Measurements from ENCODE around the gene LIMCH1.

The LIMCH1 gene

DNA sequence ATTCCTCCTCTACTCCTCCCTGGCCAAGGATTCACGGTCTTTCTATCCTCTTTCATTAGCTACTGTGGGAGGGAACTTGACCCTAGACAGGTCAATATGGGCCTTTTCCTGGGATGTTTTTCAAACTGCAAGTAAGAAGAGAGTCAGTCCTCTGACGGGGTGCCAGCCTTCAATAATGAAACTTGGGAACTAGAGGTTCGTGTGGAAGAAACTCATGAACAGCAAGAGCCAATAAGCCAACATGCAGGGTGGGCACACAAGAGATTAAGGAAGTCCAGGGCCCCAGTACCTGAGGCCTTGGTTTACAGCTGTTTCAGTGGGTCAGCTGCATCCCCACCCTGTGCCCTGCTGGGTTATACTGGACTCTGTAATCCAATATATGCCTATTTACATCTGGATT is 49.3 kb downstream of the LIMCH1 start:
- no peak overlapping the region for H3K9ac ChIP-seq (ENCODE audit: low read depth, low read length, poor library complexity)

DNA sequence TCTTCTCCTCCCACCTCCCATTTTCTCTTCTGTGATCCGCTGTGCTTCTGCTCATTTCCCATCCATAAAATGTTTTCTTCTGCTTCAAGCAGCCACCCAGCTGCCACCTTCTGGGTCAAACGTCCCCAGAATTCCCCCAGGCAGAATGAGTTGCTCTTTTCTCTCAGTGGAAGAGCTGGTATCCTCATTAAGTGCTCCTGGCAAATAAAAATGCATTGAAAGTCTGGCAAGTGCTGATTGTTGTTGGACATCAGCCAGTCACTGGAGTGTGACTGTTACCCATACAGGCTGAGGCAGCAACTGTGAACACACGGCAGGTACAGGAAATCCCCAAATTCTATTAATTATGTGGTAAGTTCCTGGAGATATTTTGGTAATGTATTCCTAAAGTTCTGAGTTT is 52.6 kb downstream of the LIMCH1 start:
- H3K9ac ChIP-seq (ENCODE audit: low read depth, low read length, poor library complexity): no peak overlapping the region
- WGBS, 2 donors (ENCODE audit: extremely low coverage in 2 of 2, insufficient read length in 2 of 2, insufficient replicate concordance in 1 of 2): no CpG with 5 or more reads among the region's 3 CpGs

More for the DNA sequence above, 49.3 kb downstream of the LIMCH1 start:
- Histone ChIP-seq H3K9me3 (replicated peaks in 1 of 2; ENCODE audit: control insufficient read depth in 2 of 2, insufficient read depth in 1 of 2, low read depth in 1 of 2, low read length in 2 of 2) (peaks cover 0 to 10% of the 10 kb centered on the region in 2 donors), H2BK120ac (ENCODE audit: low read depth, low read length) (no peak overlapping the region), H3K23ac (ENCODE audit: low read depth, low read length, poor library complexity) (no peak overlapping the region), H3K79me1 (ENCODE audit: low read depth, low read length) (no peaks in the 10 kb centered on the region), H2BK12ac (ENCODE audit: low read length) (no peak overlapping the region), H2AK5ac (ENCODE audit: low read depth, low read length) (no peak overlapping the region), H3K14ac (ENCODE audit: low read length) (peak overlapping the region; percentile 26), H2BK15ac (ENCODE audit: low read length) (no peak overlapping the region), H3K4me1 (ENCODE audit: control insufficient read depth in 2 of 2, insufficient read depth in 1 of 2, low read depth in 1 of 2, low read length in 2 of 2) (peaks cover 3 to 5% of the 10 kb centered on the region in 2 donors), H4K91ac (ENCODE audit: low read depth, low read length, poor library complexity) (no peak overlapping the region), H2BK5ac (ENCODE audit: low read length) (no peak overlapping the region), H3K4me2 (ENCODE audit: insufficient read depth, low read length, poor library complexity, severe bottlenecking) (no peak overlapping the region), H3K27ac (replicated peaks; ENCODE audit: low read length) (no peak overlapping the region), H2AFZ (ENCODE audit: low read length) (no peak overlapping the region), H3K4ac (ENCODE audit: low read length) (no peak overlapping the region), H3K27me3 (ENCODE audit: control insufficient read depth in 3 of 3, insufficient read depth in 3 of 3, low read depth in 1 of 3, low read length in 3 of 3) (no peaks in the 10 kb centered on the region), H4K8ac (ENCODE audit: low read depth, low read length) (no peak overlapping the region), H3K36me3 (replicated peaks in 1 of 2; ENCODE audit: control insufficient read depth in 2 of 2, insufficient read depth in 2 of 2, low read length in 2 of 2) (no peaks in the 10 kb centered on the region), H3K18ac (ENCODE audit: low read length) (no peak overlapping the region), H3K4me3 (ENCODE audit: low read length in 2 of 2) (no peak overlapping the region)
- DNase-seq (ENCODE audit: low spot score): no peak
- WGBS, 2 donors (ENCODE audit: extremely low coverage in 2 of 2, insufficient read length in 2 of 2, insufficient replicate concordance in 1 of 2): no CpG with 5 or more reads among the region's 3 CpGs

DNA sequence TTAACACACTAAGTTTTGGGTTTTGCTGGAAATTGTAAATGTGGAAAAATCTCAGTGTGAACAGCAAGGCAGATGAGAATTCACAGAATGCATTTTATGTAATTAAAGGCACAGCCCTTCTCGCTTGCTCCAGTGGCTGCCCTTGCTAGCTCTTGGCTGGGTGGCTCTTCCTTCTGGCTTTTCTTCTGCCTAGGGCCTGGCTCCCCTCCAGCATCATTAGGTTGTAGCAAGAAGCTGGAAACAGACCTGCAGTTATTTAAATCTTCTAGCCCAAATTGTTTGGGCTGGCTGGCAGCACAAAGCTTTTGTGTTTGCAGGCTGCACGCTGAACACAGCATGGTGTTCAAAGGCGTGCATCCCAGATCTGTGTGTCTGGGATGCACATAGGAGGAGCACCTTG is 56.5 kb downstream of the LIMCH1 start:
- no peaks in the 10 kb centered on the region for H3K27me3 ChIP-seq (ENCODE audit: control insufficient read depth in 3 of 3, insufficient read depth in 3 of 3, low read depth in 1 of 3, low read length in 3 of 3)
- H2BK12ac ChIP-seq (ENCODE audit: low read length): no peak overlapping the region
- no peak for DNase-seq (ENCODE audit: low spot score)
- H3K18ac ChIP-seq (ENCODE audit: low read length): no peak overlapping the region
- WGBS, 2 donors (ENCODE audit: extremely low coverage in 2 of 2, insufficient read length in 2 of 2, insufficient replicate concordance in 1 of 2): no CpG with 5 or more reads among the region's 3 CpGs
- H4K91ac ChIP-seq (ENCODE audit: low read depth, low read length, poor library complexity): no peak overlapping the region
- H3K79me1 ChIP-seq (ENCODE audit: low read depth, low read length): no peaks in the 10 kb centered on the region
- no peak overlapping the region for H3K4me3 ChIP-seq (ENCODE audit: low read length in 2 of 2)
- no peak overlapping the region for H3K4me2 ChIP-seq (ENCODE audit: insufficient read depth, low read length, poor library complexity, severe bottlenecking)
- H3K27ac ChIP-seq (replicated peaks; ENCODE audit: low read length): no peak overlapping the region
- peaks cover 7 to 24% of the 10 kb centered on the region in 2 donors for H3K4me1 ChIP-seq (ENCODE audit: control insufficient read depth in 2 of 2, insufficient read depth in 1 of 2, low read depth in 1 of 2, low read length in 2 of 2)
- H3K14ac ChIP-seq (ENCODE audit: low read length): no peak overlapping the region
- no peak overlapping the region for H2BK120ac ChIP-seq (ENCODE audit: low read depth, low read length)
- H2BK15ac ChIP-seq (ENCODE audit: low read length): no peak overlapping the region
- H3K36me3 ChIP-seq (replicated peaks in 1 of 2; ENCODE audit: control insufficient read depth in 2 of 2, insufficient read depth in 2 of 2, low read length in 2 of 2): no peaks in the 10 kb centered on the region
- no peak overlapping the region for H3K23ac ChIP-seq (ENCODE audit: low read depth, low read length, poor library complexity)
- H2BK5ac ChIP-seq (ENCODE audit: low read length): no peak overlapping the region
- peak overlapping the region; percentile 37 for H2AFZ ChIP-seq (ENCODE audit: low read length)
- no peak overlapping the region for H3K9ac ChIP-seq (ENCODE audit: low read depth, low read length, poor library complexity)
- no peak overlapping the region for H3K4ac ChIP-seq (ENCODE audit: low read length)
- H3K9me3 ChIP-seq (replicated peaks in 1 of 2; ENCODE audit: control insufficient read depth in 2 of 2, insufficient read depth in 1 of 2, low read depth in 1 of 2, low read length in 2 of 2): no peaks in the 10 kb centered on the region
- H2AK5ac ChIP-seq (ENCODE audit: low read depth, low read length): no peak overlapping the region
- H4K8ac ChIP-seq (ENCODE audit: low read depth, low read length): no peak overlapping the region

More for the DNA sequence above, 52.6 kb downstream of the LIMCH1 start:
- no peak overlapping the region for H3K27ac ChIP-seq (replicated peaks; ENCODE audit: low read length)
- H3K4me3 ChIP-seq (ENCODE audit: low read length in 2 of 2): no peak overlapping the region
- H3K4me1 ChIP-seq (ENCODE audit: control insufficient read depth in 2 of 2, insufficient read depth in 1 of 2, low read depth in 1 of 2, low read length in 2 of 2): peaks cover 9 to 14% of the 10 kb centered on the region in 2 donors
- no peak overlapping the region for H3K14ac ChIP-seq (ENCODE audit: low read length)
- peak overlapping the region; percentile 47 for H2AFZ ChIP-seq (ENCODE audit: low read length)
- no peak overlapping the region for H4K8ac ChIP-seq (ENCODE audit: low read depth, low read length)
- no peak overlapping the region for H2BK5ac ChIP-seq (ENCODE audit: low read length)
- no peak overlapping the region for H3K4me2 ChIP-seq (ENCODE audit: insufficient read depth, low read length, poor library complexity, severe bottlenecking)
- no peak overlapping the region for H3K23ac ChIP-seq (ENCODE audit: low read depth, low read length, poor library complexity)
- H2BK12ac ChIP-seq (ENCODE audit: low read length): no peak overlapping the region
- no peak for DNase-seq (ENCODE audit: low spot score)
- H2AK5ac ChIP-seq (ENCODE audit: low read depth, low read length): no peak overlapping the region
- H3K9me3 ChIP-seq (replicated peaks in 1 of 2; ENCODE audit: control insufficient read depth in 2 of 2, insufficient read depth in 1 of 2, low read depth in 1 of 2, low read length in 2 of 2): no peaks in the 10 kb centered on the region
- H3K36me3 ChIP-seq (replicated peaks in 1 of 2; ENCODE audit: control insufficient read depth in 2 of 2, insufficient read depth in 2 of 2, low read length in 2 of 2): no peaks in the 10 kb centered on the region
- H3K79me1 ChIP-seq (ENCODE audit: low read depth, low read length): no peaks in the 10 kb centered on the region
- no peaks in the 10 kb centered on the region for H3K27me3 ChIP-seq (ENCODE audit: control insufficient read depth in 3 of 3, insufficient read depth in 3 of 3, low read depth in 1 of 3, low read length in 3 of 3)
- H3K4ac ChIP-seq (ENCODE audit: low read length): no peak overlapping the region
- H3K18ac ChIP-seq (ENCODE audit: low read length): no peak overlapping the region
- no peak overlapping the region for H2BK120ac ChIP-seq (ENCODE audit: low read depth, low read length)
- H2BK15ac ChIP-seq (ENCODE audit: low read length): no peak overlapping the region
- no peak overlapping the region for H4K91ac ChIP-seq (ENCODE audit: low read depth, low read length, poor library complexity)

DNA sequence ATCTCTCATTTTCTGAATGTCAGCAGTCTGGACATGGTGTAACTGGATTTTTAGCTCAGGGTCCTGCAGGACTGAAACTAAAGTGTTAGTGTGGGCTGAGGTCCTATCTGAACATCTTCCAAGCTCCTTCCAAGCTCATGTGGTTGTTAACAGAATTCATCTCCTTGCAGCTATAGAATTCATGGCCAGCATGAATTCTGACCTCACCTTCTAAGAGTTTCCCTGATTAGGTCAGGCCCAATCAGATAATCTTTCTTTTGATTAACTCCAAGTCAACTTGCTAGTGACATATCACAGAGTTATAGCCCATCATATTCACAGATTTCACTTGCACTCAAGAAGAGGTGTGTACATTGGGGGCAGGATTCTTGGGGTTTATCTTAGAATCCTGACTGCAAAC is 59.5 kb downstream of the LIMCH1 start:
- Histone ChIP-seq H3K27ac (replicated peaks; ENCODE audit: low read length) (no peak overlapping the region), H3K4me3 (ENCODE audit: low read length in 2 of 2) (no peak overlapping the region), H2BK120ac (ENCODE audit: low read depth, low read length) (no peak overlapping the region), H3K14ac (ENCODE audit: low read length) (no peak overlapping the region), H3K36me3 (replicated peaks in 1 of 2; ENCODE audit: control insufficient read depth in 2 of 2, insufficient read depth in 2 of 2, low read length in 2 of 2) (no peaks in the 10 kb centered on the region), H3K23ac (ENCODE audit: low read depth, low read length, poor library complexity) (no peak overlapping the region), H4K91ac (ENCODE audit: low read depth, low read length, poor library complexity) (no peak overlapping the region), H3K4ac (ENCODE audit: low read length) (no peak overlapping the region), H3K4me1 (ENCODE audit: control insufficient read depth in 2 of 2, insufficient read depth in 1 of 2, low read depth in 1 of 2, low read length in 2 of 2) (peaks cover 9 to 32% of the 10 kb centered on the region in 2 donors), H2AFZ (ENCODE audit: low read length) (no peak overlapping the region), H3K27me3 (ENCODE audit: control insufficient read depth in 3 of 3, insufficient read depth in 3 of 3, low read depth in 1 of 3, low read length in 3 of 3) (no peaks in the 10 kb centered on the region), H2BK5ac (ENCODE audit: low read length) (no peak overlapping the region), H2BK15ac (ENCODE audit: low read length) (no peak overlapping the region), H2AK5ac (ENCODE audit: low read depth, low read length) (no peak overlapping the region), H3K9ac (ENCODE audit: low read depth, low read length, poor library complexity) (no peak overlapping the region), H4K8ac (ENCODE audit: low read depth, low read length) (no peak overlapping the region), H3K18ac (ENCODE audit: low read length) (no peak overlapping the region), H3K9me3 (replicated peaks in 1 of 2; ENCODE audit: control insufficient read depth in 2 of 2, insufficient read depth in 1 of 2, low read depth in 1 of 2, low read length in 2 of 2) (no peaks in the 10 kb centered on the region), H3K4me2 (ENCODE audit: insufficient read depth, low read length, poor library complexity, severe bottlenecking) (no peak overlapping the region), H3K79me1 (ENCODE audit: low read depth, low read length) (no peaks in the 10 kb centered on the region), H2BK12ac (ENCODE audit: low read length) (no peak overlapping the region)
- no peak for DNase-seq (ENCODE audit: low spot score)
